Measurements from ENCODE around the gene SEC61B. TPM values are rescaled to one million over a fixed set of nuclear protein-coding genes. Genes with fewer than 3 reads are reported as not detected.

The SEC61B gene
- total RNA-seq, 2 experiments from 2014 or later = 83.4 to 84.2 TPM

DNA sequence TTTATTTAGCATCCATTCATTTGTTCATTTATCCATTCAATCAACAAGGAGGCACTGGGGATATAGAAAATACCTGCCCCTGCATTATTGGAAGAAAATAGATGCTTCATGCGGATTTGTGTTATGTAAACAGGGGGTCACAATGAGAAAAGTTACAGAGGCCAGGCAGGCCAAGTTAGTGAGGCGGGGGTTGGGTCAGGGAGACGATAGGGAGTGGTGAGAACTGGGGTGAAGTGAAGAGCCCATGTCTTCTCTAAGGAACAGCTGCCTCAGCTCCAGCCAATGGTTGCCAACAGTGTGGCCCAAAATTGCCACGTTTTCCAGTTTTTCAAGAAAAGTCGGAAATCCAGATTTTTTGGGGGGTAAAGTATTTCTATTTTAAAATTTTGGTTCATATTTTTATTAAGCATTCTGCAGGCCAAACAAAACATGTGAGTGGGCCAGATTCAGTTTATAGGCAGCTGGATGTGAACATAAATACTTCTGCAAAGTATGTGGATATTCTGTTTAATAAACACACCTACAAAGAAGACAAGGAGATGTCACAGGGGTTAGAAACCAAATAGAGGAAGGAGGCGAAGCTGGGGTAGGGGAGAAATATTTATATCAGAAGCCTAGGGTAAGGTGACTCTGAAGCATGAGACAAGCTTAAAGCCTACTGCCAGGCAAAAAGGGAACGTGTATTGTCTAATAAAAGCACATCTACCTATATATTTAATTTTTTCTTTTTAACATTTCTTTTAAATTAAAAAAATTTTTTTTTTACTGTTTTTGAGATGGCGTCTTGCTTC lies 44.3 kb upstream of the SEC61B start:
- H3K4me1 Mint-ChIP-seq (ENCODE audit: low read depth) = peaks cover 5% of the 10 kb centered on the region
- ChIA-PET CTCF (no interaction called here), POLR2A (no interaction called here)
- Histone ChIP-seq H3K4me3 (ENCODE audit: low read length) (no peak overlapping the region), H3K27me3 (ENCODE audit: control insufficient read depth in 1 of 2, insufficient read depth in 2 of 2, low read length in 2 of 2) (no peaks in the 10 kb centered on the region), H3K9me3 (ENCODE audit: control insufficient read depth in 1 of 2, insufficient read depth in 1 of 2, low read length in 2 of 2) (no peaks in the 10 kb centered on the region), H3K36me3 (ENCODE audit: insufficient read depth, low read length) (no peaks in the 10 kb centered on the region), H3K27ac (ENCODE audit: low read depth in 1 of 2, low read length in 2 of 2) (no peak overlapping the region), H3K4me1 (ENCODE audit: insufficient read depth, low read length) (no peaks in the 10 kb centered on the region)
- H3K36me3 Mint-ChIP-seq (ENCODE audit: low read depth) = no peaks in the 10 kb centered on the region
- TF ChIP-seq, protein P1, sequence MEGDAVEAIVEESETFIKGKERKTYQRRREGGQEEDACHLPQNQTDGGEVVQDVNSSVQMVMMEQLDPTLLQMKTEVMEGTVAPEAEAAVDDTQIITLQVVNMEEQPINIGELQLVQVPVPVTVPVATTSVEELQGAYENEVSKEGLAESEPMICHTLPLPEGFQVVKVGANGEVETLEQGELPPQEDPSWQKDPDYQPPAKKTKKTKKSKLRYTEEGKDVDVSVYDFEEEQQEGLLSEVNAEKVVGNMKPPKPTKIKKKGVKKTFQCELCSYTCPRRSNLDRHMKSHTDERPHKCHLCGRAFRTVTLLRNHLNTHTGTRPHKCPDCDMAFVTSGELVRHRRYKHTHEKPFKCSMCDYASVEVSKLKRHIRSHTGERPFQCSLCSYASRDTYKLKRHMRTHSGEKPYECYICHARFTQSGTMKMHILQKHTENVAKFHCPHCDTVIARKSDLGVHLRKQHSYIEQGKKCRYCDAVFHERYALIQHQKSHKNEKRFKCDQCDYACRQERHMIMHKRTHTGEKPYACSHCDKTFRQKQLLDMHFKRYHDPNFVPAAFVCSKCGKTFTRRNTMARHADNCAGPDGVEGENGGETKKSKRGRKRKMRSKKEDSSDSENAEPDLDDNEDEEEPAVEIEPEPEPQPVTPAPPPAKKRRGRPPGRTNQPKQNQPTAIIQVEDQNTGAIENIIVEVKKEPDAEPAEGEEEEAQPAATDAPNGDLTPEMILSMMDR (IDR thresholded peaks at IDR 0.05) = no peak
- no peak for DNase-seq
- H3K27ac Mint-ChIP-seq = no peak overlapping the region
- H3K4me3 Mint-ChIP-seq = no peak overlapping the region
- H3K27me3 Mint-ChIP-seq = no peaks in the 10 kb centered on the region
- H3K9me3 Mint-ChIP-seq = no peaks in the 10 kb centered on the region
- intact Hi-C loops (cut with DNase I, micrococcal nuclease) = no loop called here
- ATAC-seq (ENCODE audit: poor library complexity) = no peak

DNA sequence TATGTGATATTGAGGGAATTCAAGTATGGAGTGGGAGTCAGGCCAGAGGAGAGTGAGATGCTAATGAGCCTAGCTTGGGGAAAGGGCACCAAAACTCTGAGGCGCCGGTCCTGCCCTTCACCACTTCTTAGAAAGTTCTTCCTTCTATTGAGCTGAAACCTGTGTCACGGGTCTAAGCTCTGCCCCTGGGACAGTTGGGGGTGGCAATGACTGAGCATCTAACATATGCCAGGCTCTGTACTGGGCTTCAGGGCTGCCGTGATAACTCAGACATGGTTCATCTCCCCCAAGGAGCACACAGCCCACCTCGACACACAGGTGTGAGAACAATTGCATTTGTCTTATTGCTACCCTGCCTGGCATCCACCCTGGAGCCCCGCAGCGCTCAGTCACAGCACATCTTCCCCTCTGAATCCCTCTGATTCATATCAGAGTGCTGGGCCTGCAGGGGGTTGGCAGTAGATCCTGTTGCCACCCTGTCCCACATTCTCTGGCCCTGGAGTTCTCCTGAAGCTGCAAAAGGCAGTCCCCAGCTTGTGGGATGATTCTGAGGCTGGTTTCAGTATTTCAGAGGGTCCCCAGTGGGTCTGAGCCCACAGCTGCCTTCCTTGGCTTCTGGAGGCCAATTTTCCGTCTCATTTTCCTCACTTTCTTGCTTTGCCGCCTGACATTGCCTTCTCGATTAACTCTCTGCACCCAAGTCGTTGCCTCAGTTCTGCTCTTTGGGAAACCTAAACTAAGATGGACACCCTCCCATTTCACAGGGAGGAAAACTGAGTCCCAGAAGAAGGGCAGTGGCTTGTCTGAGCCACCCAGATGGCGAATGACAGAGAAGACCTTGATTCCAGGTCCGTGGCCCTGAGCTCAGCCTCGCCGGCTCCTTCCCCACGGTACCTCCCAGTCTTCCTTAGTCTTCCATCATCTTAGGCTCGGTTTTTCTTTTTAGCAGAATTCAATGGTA lies 42.9 kb upstream of the SEC61B start:
- Histone ChIP-seq H3K27me3 (ENCODE audit: control insufficient read depth in 1 of 2, insufficient read depth in 2 of 2, low read length in 2 of 2) (no peaks in the 10 kb centered on the region), H3K36me3 (ENCODE audit: insufficient read depth, low read length) (no peaks in the 10 kb centered on the region), H3K9me3 (ENCODE audit: control insufficient read depth in 1 of 2, insufficient read depth in 1 of 2, low read length in 2 of 2) (no peaks in the 10 kb centered on the region), H3K4me3 (ENCODE audit: low read length) (no peak overlapping the region), H3K4me1 (ENCODE audit: insufficient read depth, low read length) (peaks cover 2% of the 10 kb centered on the region), H3K27ac (ENCODE audit: low read depth in 1 of 2, low read length in 2 of 2) (no peak overlapping the region)
- Mint-ChIP-seq H3K4me1 (ENCODE audit: low read depth) (peaks cover 5% of the 10 kb centered on the region), H3K27me3 (no peaks in the 10 kb centered on the region), H3K36me3 (ENCODE audit: low read depth) (no peaks in the 10 kb centered on the region), H3K27ac (no peak overlapping the region), H3K4me3 (no peak overlapping the region), H3K9me3 (no peaks in the 10 kb centered on the region)
- TF ChIP-seq, protein P1 (IDR thresholded peaks at IDR 0.05) = no peak
- POLR2A ChIA-PET = interaction anchor here (0.6 kb wide), 1 partner anchor 1119 kb away, joined by 3 read pairs; no protein-coding TSS in a partner anchor
- no peak for ATAC-seq (ENCODE audit: poor library complexity)
- DNase-seq = no peak
- intact Hi-C loops (cut with DNase I, micrococcal nuclease) = no loop called here
- CTCF ChIA-PET = no interaction called here

DNA sequence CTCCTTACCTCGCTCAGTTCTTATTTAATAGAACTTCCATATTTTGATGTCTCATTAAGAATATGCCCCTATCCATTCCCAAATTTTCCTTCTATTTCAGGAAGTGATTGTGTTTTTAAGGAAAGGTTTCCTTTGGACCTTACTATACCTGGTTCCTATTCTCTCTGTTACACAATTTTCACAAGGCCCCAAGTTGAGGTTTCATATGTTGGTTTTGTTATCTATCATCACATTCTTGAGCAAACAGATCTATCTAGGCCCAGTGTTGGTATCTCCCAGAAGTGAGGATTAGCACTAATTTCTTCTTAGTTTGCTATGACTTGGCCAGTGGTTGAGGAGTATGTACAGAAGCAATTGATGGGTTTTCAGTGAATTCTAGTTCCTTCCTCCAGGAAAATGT lies 41.9 kb upstream of the SEC61B start:
- Histone ChIP-seq H3K36me3 (ENCODE audit: insufficient read depth, low read length) (no peaks in the 10 kb centered on the region), H3K4me1 (ENCODE audit: insufficient read depth, low read length) (peaks cover 12% of the 10 kb centered on the region), H3K9me3 (ENCODE audit: control insufficient read depth in 1 of 2, insufficient read depth in 1 of 2, low read length in 2 of 2) (no peaks in the 10 kb centered on the region), H3K27me3 (ENCODE audit: control insufficient read depth in 1 of 2, insufficient read depth in 2 of 2, low read length in 2 of 2) (no peaks in the 10 kb centered on the region), H3K27ac (ENCODE audit: low read depth in 1 of 2, low read length in 2 of 2) (no peak overlapping the region), H3K4me3 (ENCODE audit: low read length) (no peak overlapping the region)
- Mint-ChIP-seq H3K27me3 (no peaks in the 10 kb centered on the region), H3K4me1 (ENCODE audit: low read depth) (peaks cover 12% of the 10 kb centered on the region), H3K4me3 (no peak overlapping the region), H3K36me3 (ENCODE audit: low read depth) (no peaks in the 10 kb centered on the region), H3K9me3 (no peaks in the 10 kb centered on the region), H3K27ac (no peak overlapping the region)
- ChIA-PET CTCF (no interaction called here), POLR2A (no interaction called here)
- intact Hi-C loops (cut with DNase I, micrococcal nuclease) = loop anchor here (10.0 kb wide), 5 partner anchors 625 to 1415 kb away; no protein-coding TSS in a partner anchor
- TF ChIP-seq, protein P1 (IDR thresholded peaks at IDR 0.05) = no peak
- ATAC-seq (ENCODE audit: poor library complexity) (no peak), DNase-seq (no peak)

Measured in CD4-positive, alpha-beta T cell (primary cell).